ENCODE data around the gene CDK14.
"Not testable (repeated sequence)": the region's sequence is repeated elsewhere in the genome, so short reads cannot be mapped to it uniquely, and the experiment has no call there.

The CDK14 gene

DNA sequence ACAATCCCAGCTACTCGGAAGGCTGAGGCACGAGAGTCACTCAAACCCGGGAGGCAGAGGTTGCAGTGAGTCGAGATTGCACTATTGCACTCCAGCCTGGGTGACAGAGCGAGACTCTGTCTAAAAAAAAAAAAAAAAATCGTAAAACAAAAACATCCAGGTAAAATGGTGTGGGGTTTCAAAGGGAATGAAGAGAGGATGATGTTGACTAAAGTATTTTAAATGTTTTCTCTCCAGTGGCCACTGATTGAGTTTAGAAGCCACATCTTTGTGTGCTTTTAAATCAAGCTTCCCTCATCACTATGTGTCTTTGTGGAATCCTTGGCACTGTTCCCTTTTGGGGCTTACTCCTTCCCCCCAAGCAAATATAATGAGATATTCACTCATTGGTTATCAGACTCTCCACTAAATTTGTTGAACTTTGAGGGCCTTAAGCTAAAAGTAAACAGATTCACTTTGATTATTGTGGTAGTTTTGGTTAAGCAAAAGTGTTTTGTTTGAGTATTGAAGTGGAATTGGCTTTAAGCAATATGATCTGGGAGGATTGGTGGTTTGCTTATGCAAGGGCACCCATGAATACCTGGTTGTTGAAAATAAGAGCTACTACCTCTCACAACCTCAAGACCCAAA is 162.9 kb downstream of the CDK14 start:
- DNase-seq (ENCODE audit: low spot score in 2 of 2) = no peak
- H3K4me1 ChIP-seq = no peaks in the 10 kb centered on the region
- no peaks in the 10 kb centered on the region for H3K9me3 ChIP-seq
- no peaks in the 10 kb centered on the region for H3K27me3 ChIP-seq (ENCODE audit: low read depth)
- H3K4me3 ChIP-seq = no peak overlapping the region
- in situ Hi-C loops (cut with MboI; ENCODE audit: low sequenced_read_pairs) = no loop called here
- no peaks in the 10 kb centered on the region for H3K36me3 ChIP-seq (replicated peaks)

DNA sequence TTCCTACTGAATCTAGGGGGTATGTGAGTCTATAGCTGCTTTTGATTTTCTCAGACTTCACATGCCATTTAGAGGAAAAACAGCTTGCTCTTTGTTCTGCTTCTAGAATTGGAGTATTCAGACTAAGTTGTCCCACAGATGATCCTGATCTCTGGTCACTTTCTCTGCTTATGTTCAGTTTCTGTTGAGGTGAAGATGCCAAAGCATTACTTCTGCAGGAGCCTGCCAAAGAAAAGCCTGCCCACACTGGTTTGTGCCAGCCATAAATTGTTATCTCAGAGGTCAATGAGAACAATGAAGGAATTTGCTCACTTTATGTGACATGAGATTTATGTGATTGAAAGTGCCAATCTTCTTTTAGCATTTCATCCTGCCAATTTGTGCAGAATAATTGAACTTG is 163.6 kb downstream of the CDK14 start:
- no peaks in the 10 kb centered on the region for H3K9me3 ChIP-seq
- H3K4me3 ChIP-seq = no peak overlapping the region
- in situ Hi-C loops (cut with MboI; ENCODE audit: low sequenced_read_pairs) = no loop called here
- DNase-seq (ENCODE audit: low spot score in 2 of 2) = no peak
- H3K27me3 ChIP-seq (ENCODE audit: low read depth) = no peaks in the 10 kb centered on the region
- H3K36me3 ChIP-seq (replicated peaks) = no peaks in the 10 kb centered on the region
- no peaks in the 10 kb centered on the region for H3K4me1 ChIP-seq

DNA sequence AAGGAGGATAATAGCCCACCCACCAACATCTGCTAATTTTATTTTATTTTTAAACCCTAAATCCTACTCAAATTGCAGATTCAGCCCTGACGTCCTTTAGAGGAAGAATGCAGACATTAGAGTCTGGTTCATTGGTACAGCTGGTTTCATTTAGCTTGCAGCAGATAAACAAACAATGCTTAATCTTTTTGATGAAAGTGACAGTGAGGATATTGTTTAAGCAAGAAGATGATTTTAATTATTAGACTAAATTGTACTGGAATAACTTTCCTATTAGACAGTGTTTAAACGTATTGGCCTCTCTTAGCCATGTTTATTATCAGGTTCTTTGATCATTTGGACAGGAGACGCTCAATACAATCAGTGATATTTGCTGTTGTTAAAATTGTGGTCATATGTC is 164.8 kb downstream of the CDK14 start:
- no peak overlapping the region for H3K4me3 ChIP-seq
- H3K27me3 ChIP-seq (ENCODE audit: low read depth) = no peaks in the 10 kb centered on the region
- no peak for DNase-seq (ENCODE audit: low spot score in 2 of 2)
- H3K9me3 ChIP-seq = no peaks in the 10 kb centered on the region
- H3K4me1 ChIP-seq = no peaks in the 10 kb centered on the region
- H3K36me3 ChIP-seq (replicated peaks) = no peaks in the 10 kb centered on the region
- in situ Hi-C loops (cut with MboI; ENCODE audit: low sequenced_read_pairs) = no loop called here

DNA sequence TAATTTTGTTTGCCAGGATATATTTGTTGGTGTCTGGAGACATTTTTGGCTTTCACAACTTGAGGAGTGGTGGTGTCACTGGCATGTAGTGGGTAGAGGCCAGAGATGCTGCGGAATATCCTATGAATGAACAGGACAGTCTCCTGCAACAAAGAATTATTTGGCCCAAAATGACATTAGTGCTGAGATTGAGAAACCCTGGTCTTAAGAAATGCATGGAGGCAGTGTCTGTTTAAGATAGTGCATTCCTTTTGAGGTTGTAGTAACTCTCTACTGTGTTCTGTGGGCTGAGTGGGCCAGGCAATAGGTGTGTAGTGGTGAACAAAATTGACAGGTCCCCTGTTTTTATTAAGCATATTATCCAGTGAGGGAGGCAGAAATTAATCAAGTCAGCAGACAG is 165.5 kb downstream of the CDK14 start:
- Histone ChIP-seq H3K4me1 (no peaks in the 10 kb centered on the region), H3K4me3 (no peak overlapping the region), H3K36me3 (replicated peaks) (no peaks in the 10 kb centered on the region), H3K27me3 (ENCODE audit: low read depth) (no peaks in the 10 kb centered on the region), H3K9me3 (no peaks in the 10 kb centered on the region)
- no peak for DNase-seq (ENCODE audit: low spot score in 2 of 2)
- in situ Hi-C loops (cut with MboI; ENCODE audit: low sequenced_read_pairs) = no loop called here

DNA sequence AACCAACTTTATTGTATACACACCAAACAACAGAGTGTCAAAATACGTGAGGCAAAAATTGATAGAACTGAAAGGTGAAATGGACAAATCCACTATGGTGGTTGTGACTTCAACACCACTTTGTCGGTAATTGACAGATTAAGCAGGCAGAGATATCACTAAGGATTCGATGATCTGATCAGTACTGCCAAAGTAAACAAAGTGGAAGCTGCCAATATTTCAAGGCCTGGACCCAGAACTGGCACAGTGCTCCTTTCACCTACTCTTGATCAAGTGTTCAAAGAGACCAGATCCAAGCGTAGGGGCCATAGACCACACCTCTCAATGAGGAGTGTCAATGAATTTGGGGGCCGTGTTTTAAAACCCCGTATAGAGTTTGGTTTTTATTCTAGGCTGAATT is 167.0 kb downstream of the CDK14 start:
- Histone ChIP-seq H3K27me3 (ENCODE audit: low read depth) (no peaks in the 10 kb centered on the region), H3K4me3 (no peak overlapping the region), H3K36me3 (replicated peaks) (no peaks in the 10 kb centered on the region), H3K4me1 (no peaks in the 10 kb centered on the region), H3K9me3 (no peaks in the 10 kb centered on the region)
- in situ Hi-C loops (cut with MboI; ENCODE audit: low sequenced_read_pairs) = no loop called here
- DNase-seq (ENCODE audit: low spot score in 2 of 2) = no peak

DNA sequence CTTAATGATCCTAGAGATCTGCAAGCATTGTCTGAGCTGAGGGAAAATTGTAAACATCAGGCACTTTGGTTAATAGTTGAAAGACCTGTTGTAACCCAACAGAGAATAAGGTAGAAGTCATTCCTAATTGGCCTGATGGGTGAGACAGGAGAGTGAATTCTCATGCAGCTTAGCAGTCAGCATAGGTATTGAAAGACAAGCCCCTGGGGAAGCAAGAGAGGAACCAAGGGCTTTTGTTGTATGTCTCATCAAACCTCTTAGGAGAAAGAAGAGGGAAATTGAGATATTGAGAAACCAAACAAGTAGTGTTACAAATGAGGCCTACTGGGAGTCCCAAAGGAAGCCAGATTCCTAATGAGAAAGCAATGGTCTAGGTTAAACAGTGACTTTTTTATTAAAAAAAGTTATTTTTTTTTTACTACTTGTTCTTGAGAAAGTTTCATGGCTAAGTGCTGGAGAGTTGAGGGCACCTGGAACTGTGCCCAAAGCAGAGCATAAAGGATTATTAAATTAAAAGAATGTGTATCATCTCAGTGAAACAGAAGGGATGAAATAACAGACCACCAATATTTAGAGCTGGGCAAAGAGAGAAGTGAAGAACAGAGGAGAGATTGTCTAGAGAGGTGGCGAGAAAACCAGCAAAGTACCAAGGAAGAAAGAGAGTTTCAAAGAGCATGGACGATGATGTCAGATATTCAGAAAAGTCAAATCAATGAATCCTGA is 168.9 kb downstream of the CDK14 start:
- Histone ChIP-seq H3K27me3 (ENCODE audit: low read depth) (no peaks in the 10 kb centered on the region), H3K4me1 (no peaks in the 10 kb centered on the region), H3K36me3 (replicated peaks) (no peaks in the 10 kb centered on the region), H3K9me3 (no peaks in the 10 kb centered on the region), H3K4me3 (no peak overlapping the region)
- in situ Hi-C loops (cut with MboI; ENCODE audit: low sequenced_read_pairs) = no loop called here
- peak; percentile 3 to 6 for DNase-seq (ENCODE audit: low spot score in 2 of 2)

DNA sequence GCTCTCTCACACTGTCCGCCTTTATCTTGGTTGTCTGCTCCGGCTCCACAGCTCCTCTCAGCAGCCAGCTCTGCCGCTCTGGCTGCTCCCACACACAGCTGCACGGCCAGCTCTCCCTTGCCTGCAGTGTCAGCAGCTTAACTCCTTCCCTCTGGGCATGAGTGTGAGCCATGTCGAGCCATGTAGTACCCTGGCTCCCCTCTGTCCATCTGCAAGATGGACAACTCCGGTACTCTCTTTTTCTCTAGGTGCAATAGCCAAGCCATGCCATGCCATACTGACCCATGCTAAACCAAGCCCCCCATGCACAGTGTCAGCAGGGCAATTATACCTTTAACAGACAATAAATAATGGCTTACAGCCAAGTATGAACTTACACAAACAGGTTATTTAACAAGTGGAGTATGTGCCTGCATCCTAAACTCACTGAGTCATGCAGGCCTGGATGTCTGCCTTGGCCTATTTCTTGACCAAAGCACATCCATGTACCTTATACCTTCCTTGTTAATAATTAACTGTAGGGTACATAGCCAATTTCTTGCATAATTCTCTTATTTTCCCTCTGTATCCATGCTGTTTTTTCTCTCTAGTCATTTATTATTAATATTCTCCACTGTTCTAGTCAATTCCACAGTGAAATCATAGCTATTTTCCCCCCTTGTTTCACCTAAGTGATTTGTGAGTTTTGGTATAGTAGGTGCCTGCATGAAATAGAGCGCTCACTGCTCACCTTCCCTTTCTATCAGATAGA is 170.9 kb downstream of the CDK14 start:
- peak in 1 of 2 experiments; percentile 6 for DNase-seq (ENCODE audit: low spot score in 2 of 2)
- Histone ChIP-seq H3K9me3 (no peaks in the 10 kb centered on the region), H3K27me3 (ENCODE audit: low read depth) (no peaks in the 10 kb centered on the region), H3K36me3 (replicated peaks) (no peaks in the 10 kb centered on the region), H3K4me3 (no peak overlapping the region), H3K4me1 (no peaks in the 10 kb centered on the region)
- in situ Hi-C loops (cut with MboI; ENCODE audit: low sequenced_read_pairs) = no loop called here

DNA sequence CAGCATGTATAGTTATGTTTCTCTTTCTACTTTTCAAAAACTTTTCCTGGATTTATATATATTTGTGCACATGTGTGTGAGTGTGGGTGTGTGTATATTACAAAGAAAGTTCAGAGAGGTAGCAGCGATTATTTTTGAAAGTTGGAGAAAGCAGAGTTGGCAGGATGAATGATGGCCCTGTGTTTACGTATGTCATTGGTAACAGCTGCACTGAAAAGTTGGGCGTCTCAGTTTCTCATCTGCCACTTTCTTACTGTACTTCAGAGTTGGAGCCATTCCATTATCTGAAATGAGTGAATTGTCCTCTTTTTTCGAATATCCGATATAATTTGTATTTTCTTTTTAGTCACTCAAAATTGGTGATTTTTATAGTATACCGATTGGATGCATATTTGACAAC is 172.2 kb downstream of the CDK14 start:
- Histone ChIP-seq H3K4me1 (no peaks in the 10 kb centered on the region), H3K4me3 (no peak overlapping the region), H3K36me3 (replicated peaks) (no peaks in the 10 kb centered on the region), H3K9me3 (no peaks in the 10 kb centered on the region), H3K27me3 (ENCODE audit: low read depth) (no peaks in the 10 kb centered on the region)
- no peak for DNase-seq (ENCODE audit: low spot score in 2 of 2)
- in situ Hi-C loops (cut with MboI; ENCODE audit: low sequenced_read_pairs) = no loop called here

DNA sequence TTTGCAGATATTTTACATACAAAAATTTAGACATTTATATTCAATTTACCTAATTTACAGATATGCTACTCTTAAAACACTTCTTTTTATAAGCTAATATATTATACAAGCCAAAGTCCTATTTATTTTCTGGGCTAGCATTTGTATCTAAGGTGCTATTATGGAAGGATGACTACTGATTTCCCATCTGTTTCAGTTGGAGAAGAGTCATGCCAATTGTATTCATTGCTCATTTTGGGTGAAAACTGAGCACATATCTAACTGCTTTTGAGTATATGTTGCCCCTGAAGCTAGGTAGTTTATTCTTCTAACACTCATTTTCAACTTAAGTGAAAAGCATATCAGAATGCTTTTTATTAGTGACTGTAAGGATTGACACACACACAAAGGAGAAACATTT is 172.9 kb downstream of the CDK14 start:
- H3K4me3 ChIP-seq = no peak overlapping the region
- H3K36me3 ChIP-seq (replicated peaks) = no peaks in the 10 kb centered on the region
- in situ Hi-C loops (cut with MboI; ENCODE audit: low sequenced_read_pairs) = no loop called here
- no peaks in the 10 kb centered on the region for H3K27me3 ChIP-seq (ENCODE audit: low read depth)
- no peak for DNase-seq (ENCODE audit: low spot score in 2 of 2)
- H3K9me3 ChIP-seq = no peaks in the 10 kb centered on the region
- no peaks in the 10 kb centered on the region for H3K4me1 ChIP-seq

DNA sequence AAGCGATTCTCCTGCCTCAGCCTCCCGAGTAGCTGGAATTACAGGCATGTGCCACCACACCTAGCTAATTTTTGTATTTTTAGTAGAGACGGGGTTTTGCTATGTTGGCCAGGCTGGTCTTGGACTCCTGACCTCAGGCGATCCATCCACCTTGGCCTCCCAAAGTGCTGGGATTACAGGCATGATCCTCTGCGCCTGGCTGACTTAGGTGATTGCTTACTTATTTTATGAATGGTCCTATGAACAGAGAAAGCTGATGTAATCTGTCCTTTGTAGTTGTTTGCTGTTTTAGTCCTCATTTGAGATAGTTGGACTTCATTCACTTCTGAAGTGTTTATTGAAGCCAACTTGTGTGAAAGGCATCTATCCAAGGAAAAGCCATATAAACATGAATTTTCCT is 173.4 kb downstream of the CDK14 start:
- in situ Hi-C loops (cut with MboI; ENCODE audit: low sequenced_read_pairs) = not testable (repeated sequence)

DNA sequence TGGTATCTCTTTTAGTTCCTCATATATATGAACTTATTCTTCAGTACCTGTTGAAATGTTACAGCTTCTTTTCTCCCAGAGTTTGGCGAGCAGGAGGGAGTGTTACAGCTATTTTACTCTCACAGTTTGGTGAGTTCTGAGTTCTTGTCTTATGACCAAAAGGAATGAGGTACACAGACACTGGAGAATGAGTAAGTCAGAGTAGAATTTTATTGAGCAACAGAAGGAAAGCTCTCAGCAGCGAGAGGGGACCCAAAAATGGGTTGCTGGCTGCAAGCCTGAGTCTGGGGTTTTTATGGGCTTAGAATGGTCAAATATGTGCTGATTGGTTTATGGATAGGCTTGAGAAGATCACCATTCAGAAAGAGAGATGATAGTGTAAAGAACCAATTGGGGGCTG is 175.2 kb downstream of the CDK14 start:
- Histone ChIP-seq H3K4me1 (no peaks in the 10 kb centered on the region), H3K36me3 (replicated peaks) (no peaks in the 10 kb centered on the region), H3K27me3 (ENCODE audit: low read depth) (no peaks in the 10 kb centered on the region), H3K9me3 (no peaks in the 10 kb centered on the region), H3K4me3 (no peak overlapping the region)
- no peak for DNase-seq (ENCODE audit: low spot score in 2 of 2)
- in situ Hi-C loops (cut with MboI; ENCODE audit: low sequenced_read_pairs) = no loop called here

More for the DNA sequence above, 173.4 kb downstream of the CDK14 start:
- H3K9me3 ChIP-seq; H3K4me1 ChIP-seq; H3K27me3 ChIP-seq (ENCODE audit: low read depth); DNase-seq (ENCODE audit: low spot score in 2 of 2); H3K4me3 ChIP-seq; H3K36me3 ChIP-seq (replicated peaks): not testable (repeated sequence)

DNA sequence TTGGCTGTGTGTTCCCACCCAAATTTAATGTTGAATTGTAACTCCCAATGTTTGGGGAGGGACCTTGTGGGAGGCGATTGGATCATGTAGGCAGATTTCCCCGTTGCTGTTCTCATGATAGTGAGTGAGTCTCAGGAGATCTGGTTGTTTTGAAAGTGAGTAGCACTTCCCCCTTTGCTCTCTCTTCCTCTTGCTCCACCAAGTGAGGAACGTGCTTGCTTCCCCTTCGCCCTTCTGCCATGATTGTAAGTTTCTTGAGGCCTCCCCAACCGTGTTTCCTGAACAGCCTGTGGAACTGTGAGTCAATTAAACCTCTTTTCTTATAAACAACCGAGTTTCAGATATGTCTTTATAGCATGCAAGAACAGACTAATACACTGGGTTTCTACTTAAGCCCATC is 176.3 kb downstream of the CDK14 start:
- no peaks in the 10 kb centered on the region for H3K36me3 ChIP-seq (replicated peaks)

DNA sequence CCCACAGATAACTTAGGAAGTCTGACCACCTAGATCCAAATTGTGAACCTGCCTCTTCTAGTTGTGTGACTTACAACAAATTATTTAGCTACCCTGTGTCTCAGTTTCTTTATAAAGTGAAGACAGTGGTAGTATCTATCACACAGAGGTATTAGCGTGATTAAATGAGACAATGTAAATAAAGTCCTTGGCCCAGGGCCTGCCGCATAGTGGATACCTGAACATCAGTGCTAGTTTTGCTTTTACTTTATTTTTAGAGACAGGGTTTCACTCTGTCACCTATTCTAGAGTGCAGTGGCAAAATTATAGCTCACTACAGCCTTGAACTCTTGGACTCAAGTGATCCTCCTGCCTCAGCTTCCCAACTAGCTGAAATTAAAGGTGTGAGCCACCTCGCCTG is 177.1 kb downstream of the CDK14 start:
- in situ Hi-C loops (cut with MboI; ENCODE audit: low sequenced_read_pairs) = no loop called here
- Histone ChIP-seq H3K9me3 (no peaks in the 10 kb centered on the region), H3K4me1 (no peaks in the 10 kb centered on the region), H3K27me3 (ENCODE audit: low read depth) (no peaks in the 10 kb centered on the region), H3K4me3 (no peak overlapping the region), H3K36me3 (replicated peaks) (no peaks in the 10 kb centered on the region)
- no peak for DNase-seq (ENCODE audit: low spot score in 2 of 2)

More for the DNA sequence above, 176.3 kb downstream of the CDK14 start:
- Histone ChIP-seq H3K4me1 (no peaks in the 10 kb centered on the region), H3K9me3 (no peaks in the 10 kb centered on the region), H3K27me3 (ENCODE audit: low read depth) (no peaks in the 10 kb centered on the region), H3K4me3 (no peak overlapping the region)
- DNase-seq (ENCODE audit: low spot score in 2 of 2) = no peak
- in situ Hi-C loops (cut with MboI; ENCODE audit: low sequenced_read_pairs) = no loop called here

DNA sequence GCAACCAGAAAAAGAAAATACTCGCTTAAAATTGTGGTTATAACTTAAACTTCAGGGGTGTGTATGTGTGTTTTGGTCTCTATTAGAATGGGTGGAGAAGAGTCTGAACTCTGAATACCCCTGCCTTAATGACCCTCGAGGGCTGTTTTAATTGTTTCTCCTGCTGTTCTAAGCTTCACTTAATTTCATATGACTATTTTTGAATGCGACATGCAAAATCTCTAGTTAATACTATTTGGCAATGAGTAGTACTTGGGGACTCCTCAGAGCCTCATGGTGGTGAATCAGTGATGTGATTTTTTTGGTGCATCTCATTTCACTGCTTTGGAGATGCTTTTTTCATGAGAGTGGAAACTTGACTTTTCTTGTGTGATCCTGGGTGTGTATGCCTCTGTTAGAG is 178.6 kb downstream of the CDK14 start:
- Histone ChIP-seq H3K36me3 (replicated peaks) (no peaks in the 10 kb centered on the region), H3K9me3 (no peaks in the 10 kb centered on the region), H3K4me1 (no peaks in the 10 kb centered on the region), H3K4me3 (no peak overlapping the region), H3K27me3 (ENCODE audit: low read depth) (no peaks in the 10 kb centered on the region)
- in situ Hi-C loops (cut with MboI; ENCODE audit: low sequenced_read_pairs) = no loop called here
- DNase-seq (ENCODE audit: low spot score in 2 of 2) = no peak

Measured in HAP-1 (cell line).